Panc1 (cell line): ENCODE data around the gene NFIC.

Experiments used
- CTCF ChIP-seq: fragments of 450-650 bp; IDR thresholded peaks from 2 replicates; pipeline ENCODE4 v1.5.1; 2017; ENCODE audit warnings: mild to moderate bottlenecking
- POLR2AphosphoS5 ChIP-seq: IDR thresholded peaks from 2 replicates; pipeline ENCODE4 v1.6.1; 2012; ENCODE audit warnings: mild to moderate bottlenecking, low read depth, low read length, moderate library complexity
- REST ChIP-seq, 2 experiments: IDR thresholded peaks; 2 replicates each; pipeline ENCODE4 v1.6.1; 2011 to 2012; ENCODE audit warnings: low read depth in 2 of 2, control low read depth in 1 of 2, low read length in 1 of 2, mild to moderate bottlenecking in 1 of 2, moderate library complexity in 1 of 2; ENCODE audit not compliant: insufficient read depth in 1 of 2
- SIN3A ChIP-seq: IDR thresholded peaks from 2 replicates; pipeline ENCODE4 v1.6.1; 2012; ENCODE audit warnings: low read depth, mild to moderate bottlenecking, low read length, moderate library complexity, borderline replicate concordance; ENCODE audit not compliant: insufficient read depth

GRCh38 chr19:3415695-3416094 lies 49.3 kb downstream of the NFIC start:
- no peak for TF ChIP-seq CTCF
- TF ChIP-seq POLR2AphosphoS5, result no peak
- TF ChIP-seq REST (IDR thresholded peaks at IDR 0.05; ENCODE audit: insufficient read depth in 1 of 2, low read depth in 2 of 2, low read length in 1 of 2), result no peak
- no peak for TF ChIP-seq SIN3A
